Right renal cortex interstitium (tissue), 3 donors: Measurements from ENCODE around the gene RIC8A. TPM values are rescaled to one million over a fixed set of nuclear protein-coding genes. Genes with fewer than 3 reads are reported as not detected.
A peak's percentile ranks its signal among the peaks of the same experiment; 100 is the strongest.
"Not testable (repeated sequence)": the region's sequence is repeated elsewhere in the genome, so short reads cannot be mapped to it uniquely, and the experiment has no call there.

Experiments used
- DNase-seq, 3 donors: peaks; one replicate each; pipeline ENCODE4 v3.0.0-alpha.2; 2013; ENCODE audit warnings: low read depth in 3 of 3, low spot score in 2 of 3
- polyA plus RNA-seq, 3 donors: library from polyadenylated mRNA; unstranded; fragments of 120-200 nt; gene quantifications; one replicate each; pipeline ENCODE4 v1.2.1, GENCODE V29; 2013; ENCODE audit not compliant: insufficient read length in 3 of 3

Gene RIC8A
- polyA plus RNA-seq, 3 donors, result 81.4 to 94.6 (median 84.7) TPM

GRCh38 chr11:217704-218103 lies 10.2 kb downstream of the RIC8A start:
- DNase-seq, result no peak

GRCh38 chr11:218815-219593 lies 11.5 kb downstream of the RIC8A start:
- DNase-seq, result no peak

- not testable (repeated sequence) for DNase-seq
Observed at GRCh38 chr11:220641-221215, 13.2 kb downstream of the RIC8A start.

- DNase-seq, result no peak
Observed at GRCh38 chr11:221539-221938, 14.0 kb downstream of the RIC8A start.

GRCh38 chr11:221998-222789 lies 14.7 kb downstream of the RIC8A start:
- DNase-seq, result no peak

GRCh38 chr11:223026-223789 lies 15.7 kb downstream of the RIC8A start:
- DNase-seq, result no peak

- DNase-seq, result no peak
Observed at GRCh38 chr11:223884-224283, 16.4 kb downstream of the RIC8A start.

GRCh38 chr11:224424-224823 lies 16.9 kb downstream of the RIC8A start:
- DNase-seq, result no peak

- DNase-seq, result no peak
Observed at GRCh38 chr11:225734-226453, 18.4 kb downstream of the RIC8A start.

GRCh38 chr11:227824-228379 lies 20.4 kb downstream of the RIC8A start:
- no peak for DNase-seq

- DNase-seq, result no peak
Observed at GRCh38 chr11:230431-230830, 22.9 kb downstream of the RIC8A start.

- no peak for DNase-seq
Observed at GRCh38 chr11:232783-233565, 25.5 kb downstream of the RIC8A start.

GRCh38 chr11:235180-235579 lies 27.7 kb downstream of the RIC8A start:
- no peak for DNase-seq

GRCh38 chr11:235609-235996 lies 28.1 kb downstream of the RIC8A start:
- peak in 2 of 3 donors; percentile 7 to 24 for DNase-seq

GRCh38 chr11:235997-236773 lies 28.7 kb downstream of the RIC8A start, which contains the start of gene SIRT3:
TSS of gene SIRT3 (minus strand) at chr11:236342. CDS start at chr11:236328, 14 bp downstream.
- peak; percentile 55 to 65 (median 63) for DNase-seq

GRCh38 chr11:236774-237767 lies 29.6 kb downstream of the RIC8A start, which contains the start of gene PSMD13:
TSS of gene PSMD13 (plus strand) at chr11:236976. CDS start at chr11:237050, 74 bp downstream.
- peak in 2 of 3 donors; percentile 65 to 79 for DNase-seq

- DNase-seq, result not testable (repeated sequence)
Observed at GRCh38 chr11:238346-238745, 30.8 kb downstream of the RIC8A start.
